ENCODE measurements around the gene GRK1.
A peak's percentile ranks its signal among the peaks of the same experiment; 100 is the strongest.
"Not testable (repeated sequence)": the region's sequence is repeated elsewhere in the genome, so short reads cannot be mapped to it uniquely, and the experiment has no call there.

Gene GRK1

DNA sequence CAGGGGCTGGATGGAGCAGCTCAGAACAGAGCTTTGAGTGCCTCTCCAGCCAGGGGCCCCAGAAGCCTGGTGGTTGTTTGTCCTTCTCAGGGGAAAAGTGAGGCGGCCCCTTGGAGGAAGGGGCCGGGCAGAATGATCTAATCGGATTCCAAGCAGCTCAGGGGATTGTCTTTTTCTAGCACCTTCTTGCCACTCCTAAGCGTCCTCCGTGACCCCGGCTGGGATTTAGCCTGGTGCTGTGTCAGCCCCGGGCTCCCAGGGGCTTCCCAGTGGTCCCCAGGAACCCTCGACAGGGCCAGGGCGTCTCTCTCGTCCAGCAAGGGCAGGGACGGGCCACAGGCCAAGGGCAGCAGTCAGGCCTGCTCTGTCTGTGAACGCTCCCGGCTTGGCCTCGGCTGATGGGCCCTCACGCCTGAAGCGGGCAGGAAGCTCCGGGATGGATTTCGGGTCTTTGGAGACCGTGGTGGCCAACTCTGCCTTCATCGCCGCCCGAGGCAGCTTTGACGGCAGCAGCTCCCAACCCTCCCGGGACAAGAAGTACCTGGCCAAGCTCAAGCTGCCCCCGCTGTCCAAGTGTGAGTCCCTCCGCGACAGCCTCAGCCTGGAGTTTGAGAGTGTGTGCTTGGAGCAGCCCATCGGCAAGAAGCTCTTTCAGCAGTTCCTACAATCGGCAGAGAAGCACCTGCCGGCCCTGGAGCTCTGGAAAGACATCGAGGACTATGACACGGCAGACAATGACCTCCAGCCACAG, at the start of gene GRK1:
Gene GRK1, plus strand, starts transcription at position 269 of the 751 bp plus-strand sequence. Its CDS starts 168 bp downstream, at position 437.
- H3K4me3 ChIP-seq (replicated peaks; ENCODE audit: low read depth, low read length), result no peak within 1 kb of the TSS
- TF ChIP-seq, protein P1, sequence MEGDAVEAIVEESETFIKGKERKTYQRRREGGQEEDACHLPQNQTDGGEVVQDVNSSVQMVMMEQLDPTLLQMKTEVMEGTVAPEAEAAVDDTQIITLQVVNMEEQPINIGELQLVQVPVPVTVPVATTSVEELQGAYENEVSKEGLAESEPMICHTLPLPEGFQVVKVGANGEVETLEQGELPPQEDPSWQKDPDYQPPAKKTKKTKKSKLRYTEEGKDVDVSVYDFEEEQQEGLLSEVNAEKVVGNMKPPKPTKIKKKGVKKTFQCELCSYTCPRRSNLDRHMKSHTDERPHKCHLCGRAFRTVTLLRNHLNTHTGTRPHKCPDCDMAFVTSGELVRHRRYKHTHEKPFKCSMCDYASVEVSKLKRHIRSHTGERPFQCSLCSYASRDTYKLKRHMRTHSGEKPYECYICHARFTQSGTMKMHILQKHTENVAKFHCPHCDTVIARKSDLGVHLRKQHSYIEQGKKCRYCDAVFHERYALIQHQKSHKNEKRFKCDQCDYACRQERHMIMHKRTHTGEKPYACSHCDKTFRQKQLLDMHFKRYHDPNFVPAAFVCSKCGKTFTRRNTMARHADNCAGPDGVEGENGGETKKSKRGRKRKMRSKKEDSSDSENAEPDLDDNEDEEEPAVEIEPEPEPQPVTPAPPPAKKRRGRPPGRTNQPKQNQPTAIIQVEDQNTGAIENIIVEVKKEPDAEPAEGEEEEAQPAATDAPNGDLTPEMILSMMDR (IDR thresholded peaks at IDR 0.05; ENCODE audit: low read length, missing control alignments), result no peak
- no peak for DNase-seq (ENCODE audit: low read depth)

GRCh38 chr13:113617961-113618360, 49.1 kb upstream of the GRK1 start:
- H3K4me3 ChIP-seq (replicated peaks; ENCODE audit: low read depth, low read length), result no peak overlapping the region
- DNase-seq (ENCODE audit: low read depth), result no peak

GRCh38 chr13:113618455-113618854, 48.6 kb upstream of the GRK1 start:
- no peak for DNase-seq (ENCODE audit: low read depth)
- H3K4me3 ChIP-seq (replicated peaks; ENCODE audit: low read depth, low read length), result no peak overlapping the region
- TF ChIP-seq, protein P1 (IDR thresholded peaks at IDR 0.05; ENCODE audit: low read length, missing control alignments), result no peak

More at GRCh38 chr13:113617961-113618360, 49.1 kb upstream of the GRK1 start:
- TF ChIP-seq, protein P1 (IDR thresholded peaks at IDR 0.05; ENCODE audit: low read length, missing control alignments), result no peak

- DNase-seq (ENCODE audit: low read depth), result no peak
- no peak overlapping the region for H3K4me3 ChIP-seq (replicated peaks; ENCODE audit: low read depth, low read length)
- TF ChIP-seq, protein P1 (IDR thresholded peaks at IDR 0.05; ENCODE audit: low read length, missing control alignments), result no peak
Observed at GRCh38 chr13:113620036-113620796, 46.8 kb upstream of the GRK1 start.

DNA sequence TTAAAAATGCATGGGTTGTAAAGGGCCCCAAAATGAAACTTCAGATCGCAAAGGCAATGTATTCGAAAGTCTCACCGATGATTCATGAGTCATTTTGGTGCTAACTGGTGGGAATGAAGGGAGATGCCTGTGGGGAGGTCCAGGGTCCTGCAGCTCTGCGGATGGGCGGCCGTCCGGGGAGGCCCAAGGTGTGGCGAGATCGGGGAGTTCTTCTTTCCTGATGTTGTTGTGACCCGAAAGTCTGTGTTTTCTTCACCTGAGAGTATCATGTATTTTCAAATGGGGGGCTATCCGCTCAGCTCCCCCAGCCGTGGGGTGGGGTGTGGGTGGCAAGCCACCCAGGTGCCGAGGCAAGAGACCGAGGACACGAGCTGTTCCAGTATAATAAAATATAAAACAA, 46.0 kb upstream of the GRK1 start:
- no peak for DNase-seq (ENCODE audit: low read depth)
- TF ChIP-seq, protein P1 (IDR thresholded peaks at IDR 0.05; ENCODE audit: low read length, missing control alignments), result no peak
- H3K4me3 ChIP-seq (replicated peaks; ENCODE audit: low read depth, low read length), result no peak overlapping the region

DNA sequence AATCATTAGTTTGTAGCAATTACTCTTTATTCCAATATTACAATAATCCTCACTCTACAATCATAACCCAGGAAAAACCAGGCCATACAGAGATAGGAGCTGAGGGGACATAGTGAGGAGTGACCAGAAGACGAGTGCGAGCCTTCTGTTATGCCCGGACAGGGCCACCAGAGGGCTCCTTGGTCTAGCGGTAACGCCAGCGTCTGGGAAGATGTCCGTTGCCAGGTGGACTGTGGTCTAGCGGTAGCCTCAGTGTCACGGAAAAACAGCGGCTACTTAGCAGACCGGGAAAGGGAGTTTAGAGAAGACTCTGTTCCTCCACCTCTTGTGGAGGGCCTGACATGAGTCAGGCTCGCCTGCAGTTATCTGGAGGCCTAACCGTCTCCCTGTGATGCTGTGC, 45.5 kb upstream of the GRK1 start:
- TF ChIP-seq, protein P1 (IDR thresholded peaks at IDR 0.05; ENCODE audit: low read length, missing control alignments), result peak; percentile 34
- H3K4me3 ChIP-seq (replicated peaks; ENCODE audit: low read depth, low read length), result not testable (repeated sequence)
- DNase-seq (ENCODE audit: low read depth), result peak; percentile 23

DNA sequence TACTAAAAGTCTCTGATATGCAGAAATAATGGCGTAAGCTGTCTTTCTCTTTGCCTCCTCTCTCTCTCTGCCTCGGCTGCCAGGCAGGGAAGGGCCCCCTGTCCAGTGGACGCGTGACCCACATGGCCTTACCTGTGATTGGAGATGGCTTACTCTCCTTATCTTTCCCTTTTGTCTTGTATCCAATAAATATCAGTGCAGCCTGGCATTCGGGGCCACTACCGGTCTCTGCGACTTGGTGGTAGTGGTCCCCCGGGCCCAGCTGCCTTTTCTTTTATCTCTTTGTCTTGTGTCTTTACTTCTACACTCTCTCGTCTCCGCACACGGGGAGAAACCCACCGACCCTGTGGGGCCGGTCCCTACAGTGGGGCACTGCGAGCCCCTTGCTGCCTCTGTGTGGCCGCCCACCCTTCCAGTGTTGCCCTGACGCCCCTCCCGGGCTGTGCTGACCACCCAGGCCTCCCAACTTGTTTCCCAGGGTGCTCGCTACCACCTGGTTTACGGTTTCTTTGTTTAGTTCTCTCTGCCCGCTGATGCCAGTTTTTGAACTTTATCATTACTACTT, 45.0 kb upstream of the GRK1 start:
- not testable (repeated sequence) for H3K4me3 ChIP-seq (replicated peaks; ENCODE audit: low read depth, low read length); DNase-seq (ENCODE audit: low read depth)

All from fibroblast of pulmonary artery (primary cell).